Activated naive CD8-positive, alpha-beta T cell treated with anti-CD3 and anti-CD28 coated beads, Interleukin-2, amount 10 ng/mL, durations not matched to agents 7 days and 5 days (primary cell): Measurements from ENCODE around the gene ZFYVE1. TPM values are rescaled to one million over a fixed set of nuclear protein-coding genes. Genes with fewer than 3 reads are reported as not detected.
"Not testable (repeated sequence)": the region's sequence is repeated elsewhere in the genome, so short reads cannot be mapped to it uniquely, and the experiment has no call there.

Experiments
- ATAC-seq: fragments of 150-1000 bp; cut with Tn5 transposase; one replicate; pipeline ENCODE4 v1.10.0; 2021; ENCODE audit warnings: low read depth, moderate library complexity
- POLR2A ChIA-PET: fragments of 350-600 bp; sonication (Branson Sonifier 250); formaldehyde crosslinking; loops from one replicate; lab custom pipeline; 2021; ENCODE audit warnings: antibody characterized with exemption; lab: Charles Lee
- DNase-seq: peaks from one replicate; pipeline ENCODE4 v3.0.0; 2021
- H3K27ac Mint-ChIP-seq: one replicate; pipeline ENCODE4 v1.8.0; 2022; ENCODE audit warnings: mild to moderate bottlenecking, mixed read lengths
- H3K27me3 Mint-ChIP-seq: one replicate; pipeline ENCODE4 v1.8.0; 2022; ENCODE audit warnings: mild to moderate bottlenecking, moderate library complexity, mixed read lengths
- H3K36me3 Mint-ChIP-seq: one replicate; pipeline ENCODE4 v1.8.0; 2021; ENCODE audit warnings: mild to moderate bottlenecking, mixed read lengths
- H3K4me1 Mint-ChIP-seq: one replicate; pipeline ENCODE4 v1.8.0; 2021; ENCODE audit warnings: mixed read lengths
- H3K4me3 Mint-ChIP-seq: one replicate; pipeline ENCODE4 v1.8.0; 2022; ENCODE audit warnings: mild to moderate bottlenecking, moderate library complexity, mixed read lengths
- H3K9me3 Mint-ChIP-seq: one replicate; pipeline ENCODE4 v1.8.0; 2021; ENCODE audit warnings: mixed read lengths
- total RNA-seq, 2 experiments: library from RNA; stranded (reverse); gene quantifications; one replicate each; pipeline ENCODE4 v1.2.3, GENCODE V29; 2021

Gene ZFYVE1
- total RNA-seq, 2 experiments from 2014 or later = 15.2 to 15.5 TPM

DNA sequence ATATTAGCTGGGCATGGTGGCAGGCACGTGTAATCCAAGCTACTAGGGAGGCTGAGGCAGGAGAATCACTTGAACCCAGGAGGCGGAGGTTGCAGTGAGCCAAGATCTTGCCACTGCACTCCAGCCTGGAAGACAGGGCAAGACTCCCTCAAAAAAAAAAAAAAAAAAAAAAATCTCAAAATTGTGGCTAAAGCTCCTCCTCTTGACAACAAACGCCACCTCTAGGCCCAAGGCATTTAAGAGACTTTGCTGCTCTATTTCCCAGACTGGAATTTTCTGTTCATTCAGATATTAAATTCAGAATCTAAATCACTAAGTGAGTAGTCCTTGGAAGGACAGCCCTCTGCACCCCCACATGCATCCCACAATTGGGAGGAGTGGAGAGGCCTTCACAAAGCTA lies 1.4 kb downstream of the ZFYVE1 start:
- H3K4me1 Mint-ChIP-seq = peaks cover 35% of the 10 kb centered on the region
- no peaks in the 10 kb centered on the region for H3K9me3 Mint-ChIP-seq
- no peak overlapping the region for H3K27ac Mint-ChIP-seq
- ATAC-seq (no peak), DNase-seq (no peak)
- POLR2A ChIA-PET = interaction anchor here (3.5 kb wide), 1 partner anchor 33 kb away, joined by 46 read pairs; the partner anchor contains the start of gene RBM25
- no peaks in the 10 kb centered on the region for H3K27me3 Mint-ChIP-seq
- H3K36me3 Mint-ChIP-seq = peaks cover 26% of the 10 kb centered on the region
- H3K4me3 Mint-ChIP-seq = peak overlapping the region; percentile 98

DNA sequence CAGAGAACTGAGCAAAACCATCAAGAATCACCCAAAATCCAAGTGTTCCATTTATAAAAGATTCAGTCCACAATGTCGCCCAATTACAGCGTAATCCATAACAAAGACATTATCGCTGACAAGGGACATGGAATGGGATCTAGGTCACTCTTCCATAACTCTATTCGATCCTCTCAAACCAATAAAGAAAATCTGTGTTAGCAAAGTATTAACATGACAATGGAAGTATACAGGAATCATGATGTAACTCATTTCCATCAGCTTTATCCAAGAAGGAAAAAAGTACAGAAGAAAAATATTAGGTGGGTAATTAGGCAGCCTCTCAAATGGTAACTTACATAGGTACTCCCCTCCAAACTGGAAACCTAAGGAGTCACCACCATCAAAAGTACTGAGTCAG lies 4.9 kb downstream of the ZFYVE1 start:
- DNase-seq = no peak
- Mint-ChIP-seq H3K4me1 (peaks cover 31% of the 10 kb centered on the region), H3K9me3 (no peaks in the 10 kb centered on the region), H3K27ac (no peak overlapping the region), H3K36me3 (peaks cover 49% of the 10 kb centered on the region), H3K4me3 (no peak overlapping the region), H3K27me3 (no peaks in the 10 kb centered on the region)
- POLR2A ChIA-PET = no interaction called here
- no peak for ATAC-seq

DNA sequence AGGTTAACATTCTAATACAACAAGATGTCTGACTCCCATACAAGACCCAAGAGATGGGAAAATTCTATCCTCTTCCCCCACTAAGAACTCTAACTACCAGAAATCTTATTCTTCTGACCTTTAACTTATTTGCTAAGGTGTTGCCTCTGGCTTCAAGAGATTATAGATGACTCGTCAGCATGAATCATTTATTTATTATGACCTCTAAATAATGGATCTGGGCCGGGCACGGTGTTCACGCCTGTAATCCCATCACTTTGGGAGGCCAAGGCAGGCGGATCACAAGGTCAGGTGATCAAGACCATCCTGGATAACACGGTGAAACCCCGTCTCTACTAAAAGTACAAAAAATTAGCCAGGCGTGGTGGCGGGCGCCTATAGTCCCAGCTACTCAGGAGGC lies 10.9 kb downstream of the ZFYVE1 start:
- not testable (repeated sequence) for H3K9me3 Mint-ChIP-seq, H3K4me3 Mint-ChIP-seq, H3K27ac Mint-ChIP-seq, ATAC-seq, DNase-seq, H3K27me3 Mint-ChIP-seq
- POLR2A ChIA-PET = interaction anchor here (0.5 kb wide), 1 partner anchor 10 kb away, joined by 4 read pairs; no protein-coding TSS in a partner anchor
- Mint-ChIP-seq H3K36me3 (peaks cover 50% of the 10 kb centered on the region), H3K4me1 (peaks cover 14% of the 10 kb centered on the region)

GRCh38 chr14:73015552-73015951 lies 11.4 kb downstream of the ZFYVE1 start:
- POLR2A ChIA-PET, H3K27me3 Mint-ChIP-seq, DNase-seq, H3K27ac Mint-ChIP-seq, ATAC-seq, H3K4me3 Mint-ChIP-seq, H3K9me3 Mint-ChIP-seq: not testable (repeated sequence)
- peaks cover 14% of the 10 kb centered on the region for H3K4me1 Mint-ChIP-seq
- peaks cover 50% of the 10 kb centered on the region for H3K36me3 Mint-ChIP-seq

- no peak overlapping the region for H3K27ac Mint-ChIP-seq
- no peaks in the 10 kb centered on the region for H3K9me3 Mint-ChIP-seq
- no peak overlapping the region for H3K4me3 Mint-ChIP-seq
- ATAC-seq (peak; percentile 36), DNase-seq (no peak)
- no peaks in the 10 kb centered on the region for H3K27me3 Mint-ChIP-seq
- peaks cover 14% of the 10 kb centered on the region for H3K4me1 Mint-ChIP-seq
- peaks cover 47% of the 10 kb centered on the region for H3K36me3 Mint-ChIP-seq
- POLR2A ChIA-PET = no interaction called here
These were observed 12.8 kb downstream of the ZFYVE1 start for GRCh38 chr14:73014105-73014504.

DNA sequence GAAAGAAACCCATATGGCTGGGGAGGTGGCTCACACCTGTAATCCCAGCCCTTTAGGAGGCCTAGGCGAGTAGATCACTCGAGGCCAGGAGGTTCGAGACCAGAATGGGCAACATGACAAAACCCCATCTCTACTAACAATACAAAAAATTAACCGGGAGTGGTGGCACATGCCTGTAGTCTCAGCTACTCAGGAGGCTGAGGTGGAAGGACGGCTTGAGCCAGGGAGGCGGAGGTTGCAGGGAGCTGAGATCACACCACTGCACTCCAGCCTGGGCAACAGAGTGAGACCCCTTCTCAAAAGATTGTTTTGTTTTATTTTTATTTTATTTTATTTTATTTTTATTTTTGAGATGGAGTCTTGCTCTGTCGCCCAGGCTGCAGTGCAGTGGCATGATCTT lies 15.7 kb downstream of the ZFYVE1 start:
- ATAC-seq, H3K27me3 Mint-ChIP-seq, DNase-seq, H3K9me3 Mint-ChIP-seq, H3K4me3 Mint-ChIP-seq, H3K27ac Mint-ChIP-seq, POLR2A ChIA-PET: not testable (repeated sequence)
- Mint-ChIP-seq H3K36me3 (peaks cover 36% of the 10 kb centered on the region), H3K4me1 (peaks cover 12% of the 10 kb centered on the region)

DNA sequence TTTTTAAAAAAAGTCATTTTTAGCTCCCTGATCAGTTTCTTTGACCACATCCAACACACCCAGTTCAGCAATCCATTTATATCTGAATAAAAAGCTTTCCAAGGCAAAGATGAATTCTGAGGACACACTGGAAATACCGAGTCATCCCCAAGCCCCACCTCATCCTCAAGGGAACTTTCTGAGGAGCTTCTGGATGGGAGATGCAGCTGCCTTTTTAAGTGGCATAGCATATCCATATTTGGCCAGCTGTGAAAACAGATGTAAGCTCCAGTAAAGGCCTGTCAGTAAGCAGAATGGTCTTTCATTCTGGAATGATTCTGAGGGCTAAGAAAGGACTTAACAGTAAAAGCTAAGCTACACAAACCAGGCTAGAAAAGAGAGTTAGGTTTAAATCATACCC lies 18.4 kb downstream of the ZFYVE1 start:
- POLR2A ChIA-PET = no interaction called here
- H3K4me1 Mint-ChIP-seq = no peaks in the 10 kb centered on the region
- peaks cover 25% of the 10 kb centered on the region for H3K36me3 Mint-ChIP-seq
- no peak overlapping the region for H3K4me3 Mint-ChIP-seq
- no peak overlapping the region for H3K27ac Mint-ChIP-seq
- H3K9me3 Mint-ChIP-seq = no peaks in the 10 kb centered on the region
- H3K27me3 Mint-ChIP-seq = no peaks in the 10 kb centered on the region
- no peak for ATAC-seq
- no peak for DNase-seq

GRCh38 chr14:73007835-73008234 lies 19.1 kb downstream of the ZFYVE1 start:
- H3K36me3 Mint-ChIP-seq = peaks cover 21% of the 10 kb centered on the region
- no peaks in the 10 kb centered on the region for H3K4me1 Mint-ChIP-seq
- DNase-seq (no peak), ATAC-seq (no peak)
- H3K27ac Mint-ChIP-seq = no peak overlapping the region
- H3K9me3 Mint-ChIP-seq = no peaks in the 10 kb centered on the region
- H3K27me3 Mint-ChIP-seq = no peaks in the 10 kb centered on the region
- POLR2A ChIA-PET = no interaction called here
- H3K4me3 Mint-ChIP-seq = no peak overlapping the region

DNA sequence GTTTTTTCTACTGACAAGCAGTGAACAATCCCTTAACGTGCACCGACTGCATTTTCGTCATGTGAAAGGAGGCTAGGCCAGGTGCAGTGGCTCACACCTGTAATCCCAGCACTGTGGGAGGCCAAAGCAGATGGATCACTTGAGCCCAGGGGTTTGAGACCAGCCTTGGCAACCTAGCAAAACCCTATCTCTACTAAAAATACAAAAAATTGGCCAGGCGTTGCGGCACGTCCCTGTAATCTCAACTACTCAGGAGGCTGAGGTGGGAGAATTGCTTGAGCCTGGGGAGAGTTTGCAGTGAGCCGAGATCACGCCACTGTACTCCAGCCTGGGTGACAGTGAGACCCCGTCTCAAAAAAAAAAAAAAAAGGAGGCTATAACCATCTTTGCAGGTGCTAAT lies 22.3 kb downstream of the ZFYVE1 start:
- not testable (repeated sequence) for H3K4me1 Mint-ChIP-seq

DNA sequence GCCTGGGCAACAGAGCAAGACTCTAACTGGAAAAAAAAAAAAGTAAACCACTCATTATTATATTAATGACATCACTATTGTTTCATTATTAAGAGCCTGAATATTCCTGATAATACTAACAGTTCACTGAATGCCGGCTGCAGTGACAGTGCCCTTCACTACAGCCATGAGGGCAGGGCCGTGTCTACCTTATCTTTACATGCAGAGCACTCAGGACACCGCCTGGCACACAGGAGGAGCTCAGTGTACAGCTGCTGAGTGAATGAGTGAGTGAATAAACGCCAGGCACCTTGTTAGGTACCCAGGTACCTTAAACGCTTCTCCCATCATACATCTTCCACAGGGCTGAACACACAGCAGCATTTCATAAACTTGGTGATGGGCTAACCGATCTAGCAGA lies 23.2 kb downstream of the ZFYVE1 start:
- ATAC-seq = no peak
- POLR2A ChIA-PET = no interaction called here
- Mint-ChIP-seq H3K27me3 (no peaks in the 10 kb centered on the region), H3K27ac (no peak overlapping the region), H3K9me3 (no peaks in the 10 kb centered on the region), H3K4me3 (no peak overlapping the region), H3K36me3 (peaks cover 6% of the 10 kb centered on the region), H3K4me1 (no peaks in the 10 kb centered on the region)
- no peak for DNase-seq

More for the DNA sequence above, 22.3 kb downstream of the ZFYVE1 start:
- H3K36me3 Mint-ChIP-seq = peaks cover 15% of the 10 kb centered on the region
- H3K4me3 Mint-ChIP-seq, DNase-seq, H3K9me3 Mint-ChIP-seq, H3K27ac Mint-ChIP-seq, ATAC-seq, H3K27me3 Mint-ChIP-seq, POLR2A ChIA-PET: not testable (repeated sequence)

DNA sequence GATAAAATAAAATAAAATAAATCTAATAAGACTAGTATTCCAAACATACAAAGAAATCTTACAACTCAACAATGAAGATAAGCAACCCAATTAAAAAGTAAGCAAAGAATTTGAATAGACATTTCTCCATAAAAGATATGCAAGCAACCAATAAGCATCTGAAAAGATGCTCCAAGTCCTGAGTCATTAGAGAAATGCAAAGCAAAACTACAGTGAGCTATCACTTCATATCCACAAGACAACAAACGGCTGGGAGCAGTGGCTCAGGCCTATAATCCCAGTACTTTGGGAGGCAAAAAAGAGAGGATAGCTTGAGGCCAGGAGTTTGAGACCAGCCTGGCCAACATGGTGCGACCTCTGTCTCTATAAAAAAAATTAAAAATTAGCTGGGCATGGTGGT lies 26.8 kb downstream of the ZFYVE1 start:
- ATAC-seq (no peak), DNase-seq (no peak)
- POLR2A ChIA-PET = no interaction called here
- no peak overlapping the region for H3K4me3 Mint-ChIP-seq
- H3K4me1 Mint-ChIP-seq = no peaks in the 10 kb centered on the region
- no peak overlapping the region for H3K27ac Mint-ChIP-seq
- no peaks in the 10 kb centered on the region for H3K27me3 Mint-ChIP-seq
- H3K36me3 Mint-ChIP-seq = peaks cover 31% of the 10 kb centered on the region
- no peaks in the 10 kb centered on the region for H3K9me3 Mint-ChIP-seq

- Mint-ChIP-seq H3K4me3 (no peak overlapping the region), H3K27me3 (no peaks in the 10 kb centered on the region), H3K4me1 (no peaks in the 10 kb centered on the region), H3K36me3 (peaks cover 36% of the 10 kb centered on the region), H3K9me3 (no peaks in the 10 kb centered on the region), H3K27ac (no peak overlapping the region)
- DNase-seq (no peak), ATAC-seq (no peak)
- POLR2A ChIA-PET = no interaction called here
These were observed 27.6 kb downstream of the ZFYVE1 start for GRCh38 chr14:72999316-72999715.

- H3K4me1 Mint-ChIP-seq = no peaks in the 10 kb centered on the region
- no peaks in the 10 kb centered on the region for H3K9me3 Mint-ChIP-seq
- no peak overlapping the region for H3K4me3 Mint-ChIP-seq
- no peak overlapping the region for H3K27ac Mint-ChIP-seq
- DNase-seq = no peak
- ATAC-seq = no peak
- H3K27me3 Mint-ChIP-seq = no peaks in the 10 kb centered on the region
- POLR2A ChIA-PET = no interaction called here
- H3K36me3 Mint-ChIP-seq = peaks cover 36% of the 10 kb centered on the region
These were observed 28.5 kb downstream of the ZFYVE1 start for GRCh38 chr14:72998252-72998903.

GRCh38 chr14:72996916-72997315 lies 30.0 kb downstream of the ZFYVE1 start:
- Mint-ChIP-seq H3K27me3 (no peaks in the 10 kb centered on the region), H3K27ac (no peak overlapping the region), H3K4me1 (no peaks in the 10 kb centered on the region), H3K9me3 (no peaks in the 10 kb centered on the region), H3K36me3 (peaks cover 36% of the 10 kb centered on the region), H3K4me3 (no peak overlapping the region)
- DNase-seq (no peak), ATAC-seq (no peak)
- POLR2A ChIA-PET = no interaction called here
